Loucy (cell line): ENCODE data around the gene BUD31.

ENCODE experiments used
- EZH2phosphoT487 ChIP-seq: fragments of 200-600 bp; IDR thresholded peaks from 2 replicates; pipeline ENCODE4 v1.6.1; 2018; ENCODE audit warnings: antibody characterized with exemption, mild to moderate bottlenecking, moderate library complexity, borderline replicate concordance
- TF ChIP-seq, protein P1 (sequence below): fragments of 200-600 bp; sonication (generic); conservative IDR thresholded peaks from 2 replicates; pipeline ENCODE4 v1.5.1; 2014; ENCODE audit warnings: mild to moderate bottlenecking, antibody characterized with exemption, low read length

- TF ChIP-seq, protein P1, sequence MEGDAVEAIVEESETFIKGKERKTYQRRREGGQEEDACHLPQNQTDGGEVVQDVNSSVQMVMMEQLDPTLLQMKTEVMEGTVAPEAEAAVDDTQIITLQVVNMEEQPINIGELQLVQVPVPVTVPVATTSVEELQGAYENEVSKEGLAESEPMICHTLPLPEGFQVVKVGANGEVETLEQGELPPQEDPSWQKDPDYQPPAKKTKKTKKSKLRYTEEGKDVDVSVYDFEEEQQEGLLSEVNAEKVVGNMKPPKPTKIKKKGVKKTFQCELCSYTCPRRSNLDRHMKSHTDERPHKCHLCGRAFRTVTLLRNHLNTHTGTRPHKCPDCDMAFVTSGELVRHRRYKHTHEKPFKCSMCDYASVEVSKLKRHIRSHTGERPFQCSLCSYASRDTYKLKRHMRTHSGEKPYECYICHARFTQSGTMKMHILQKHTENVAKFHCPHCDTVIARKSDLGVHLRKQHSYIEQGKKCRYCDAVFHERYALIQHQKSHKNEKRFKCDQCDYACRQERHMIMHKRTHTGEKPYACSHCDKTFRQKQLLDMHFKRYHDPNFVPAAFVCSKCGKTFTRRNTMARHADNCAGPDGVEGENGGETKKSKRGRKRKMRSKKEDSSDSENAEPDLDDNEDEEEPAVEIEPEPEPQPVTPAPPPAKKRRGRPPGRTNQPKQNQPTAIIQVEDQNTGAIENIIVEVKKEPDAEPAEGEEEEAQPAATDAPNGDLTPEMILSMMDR = no peak
- TF ChIP-seq EZH2phosphoT487 = no peak
These were observed 34.4 kb upstream of the BUD31 start, which contains the start of gene ARPC1B for GRCh38 chr7:99374111-99375064.
